GM23338 (cell line): ENCODE measurements around the gene ADGRD2. TPM values are rescaled to one million over a fixed set of nuclear protein-coding genes. Genes with fewer than 3 reads are reported as not detected.

ENCODE experiments used
- ATAC-seq: fragments of 200-7000 bp; cut with Tn5 transposase; 3 replicates; pipeline ENCODE4 v1.9.1; 2020
- DNase-seq: peaks from one replicate; pipeline ENCODE4 v3.0.0-alpha.2; 2015; ENCODE audit warnings: low spot score
- H2AFZ ChIP-seq: fragments of 200-600 bp; sonication (generic); 2 replicates; pipeline ENCODE4 v1.8.0; 2016; ENCODE audit warnings: antibody characterized with exemption, mild to moderate bottlenecking, moderate library complexity
- H3F3A ChIP-seq: fragments of 200-600 bp; sonication (generic); replicated peaks from 2 replicates; pipeline ENCODE4 v1.8.0; 2017; ENCODE audit warnings: antibody characterized with exemption, mixed run types, low read depth
- H3K27ac ChIP-seq: fragments of 200-600 bp; sonication (generic); 2 replicates; pipeline ENCODE4 v1.6.1; 2016; ENCODE audit warnings: low read depth
- H3K27me3 ChIP-seq: fragments of 200-600 bp; sonication (generic); 2 replicates; pipeline ENCODE4 v1.8.0; 2016; ENCODE audit warnings: mild to moderate bottlenecking, mixed run types, moderate library complexity; ENCODE audit not compliant: insufficient read depth
- H3K36me3 ChIP-seq: fragments of 200-600 bp; sonication (generic); 2 replicates; pipeline ENCODE4 v1.8.0; 2016; ENCODE audit warnings: mild to moderate bottlenecking; ENCODE audit not compliant: insufficient read depth
- H3K4me1 ChIP-seq: fragments of 200-600 bp; sonication (generic); 2 replicates; pipeline ENCODE4 v1.8.0; 2016; ENCODE audit warnings: mild to moderate bottlenecking, moderate library complexity; ENCODE audit not compliant: insufficient read depth
- H3K4me2 ChIP-seq: fragments of 200-600 bp; sonication (generic); 2 replicates; pipeline ENCODE4 v1.7.1; 2017; ENCODE audit warnings: mixed run types
- H3K4me3 ChIP-seq: fragments of 200-600 bp; sonication (generic); 2 replicates; pipeline ENCODE4 v1.6.1; 2016; ENCODE audit warnings: mixed run types
- H3K79me2 ChIP-seq: fragments of 200-600 bp; sonication (generic); replicated peaks from 2 replicates; pipeline ENCODE4 v1.8.0; 2017; ENCODE audit warnings: mild to moderate bottlenecking; ENCODE audit not compliant: insufficient read depth
- H3K9me2 ChIP-seq: fragments of 200-600 bp; sonication (generic); 2 replicates; pipeline ENCODE4 v1.8.0; 2017; ENCODE audit not compliant: insufficient read depth
- H4K20me1 ChIP-seq: fragments of 200-600 bp; sonication (generic); replicated peaks from 2 replicates; pipeline ENCODE4 v1.8.0; 2017; ENCODE audit warnings: mild to moderate bottlenecking; ENCODE audit not compliant: insufficient read depth
- H3K27ac Mint-ChIP-seq: 2 replicates; pipeline ENCODE4 v1.8.0; 2020; ENCODE audit warnings: inconsistent platforms, mild to moderate bottlenecking, moderate library complexity, mixed read lengths
- H3K27me3 Mint-ChIP-seq: 3 replicates; pipeline ENCODE4 v1.8.0; 2022; ENCODE audit warnings: low read depth, mild to moderate bottlenecking, moderate library complexity, mixed read lengths, inconsistent platforms; ENCODE audit not compliant: insufficient read depth, poor library complexity
- H3K36me3 Mint-ChIP-seq: 3 replicates; pipeline ENCODE4 v1.8.0; 2021; ENCODE audit warnings: low read depth, mild to moderate bottlenecking, inconsistent platforms, moderate library complexity, mixed read lengths
- H3K4me1 Mint-ChIP-seq: 3 replicates; pipeline ENCODE4 v1.8.0; 2020; ENCODE audit warnings: mild to moderate bottlenecking, inconsistent platforms, mixed read lengths
- H3K4me3 Mint-ChIP-seq: 3 replicates; pipeline ENCODE4 v1.8.0; 2021; ENCODE audit warnings: moderate library complexity, mild to moderate bottlenecking, inconsistent platforms, mixed read lengths
- H3K9me3 Mint-ChIP-seq: 3 replicates; pipeline ENCODE4 v1.8.0; 2020; ENCODE audit warnings: moderate library complexity, mild to moderate bottlenecking, inconsistent platforms, mixed read lengths
- CREB1 ChIP-seq: fragments of 250-450 bp; sonication (Bioruptor Pico); IDR thresholded peaks from 2 replicates; pipeline ENCODE4 v1.5.0; 2020; ENCODE audit warnings: low read depth, mild to moderate bottlenecking, moderate library complexity
- CTCF ChIP-seq, 2 experiments: fragments of 200-600 bp in 1 of 2; sonication (generic) in 1 of 2; conservative IDR thresholded peaks; 2 replicates each; pipeline versions ENCODE4 v1.5.1 to v1.6.1; 2016 to 2017; ENCODE audit warnings: antibody characterized with exemption in 2 of 2, low read depth in 2 of 2, mild to moderate bottlenecking in 2 of 2, moderate library complexity in 1 of 2
- EZH2 ChIP-seq: fragments of 200-600 bp; sonication (generic); IDR thresholded peaks from one replicate; pipeline ENCODE4 v1.8.0; 2017; ENCODE audit warnings: antibody characterized with exemption, mild to moderate bottlenecking, low read depth; ENCODE audit not compliant: unreplicated experiment
- EZH2phosphoT487 ChIP-seq: fragments of 200-600 bp; sonication (generic); IDR thresholded peaks from one replicate; pipeline ENCODE4 v1.8.1; 2018; ENCODE audit warnings: antibody characterized with exemption; ENCODE audit not compliant: unreplicated experiment
- JUNB ChIP-seq: IDR thresholded peaks from one replicate; pipeline ENCODE4 v1.6.1; 2016; ENCODE audit warnings: antibody characterized with exemption; ENCODE audit not compliant: unreplicated experiment
- POLR2AphosphoS5 ChIP-seq: IDR thresholded peaks from 2 replicates; pipeline ENCODE4 v1.6.1; 2016; ENCODE audit warnings: antibody characterized with exemption, low read depth
- REST ChIP-seq: IDR thresholded peaks from one replicate; pipeline ENCODE4 v1.6.1; 2018; ENCODE audit warnings: antibody characterized with exemption; ENCODE audit not compliant: unreplicated experiment
- STAT1 ChIP-seq: IDR thresholded peaks from one replicate; pipeline ENCODE4 v1.6.1; 2016; ENCODE audit warnings: antibody characterized with exemption; ENCODE audit not compliant: unreplicated experiment
- ZNF114 ChIP-seq: fragments of 250-450 bp; sonication (Bioruptor Pico); IDR thresholded peaks from 2 replicates; pipeline ENCODE4 v1.5.0; 2020; ENCODE audit warnings: mild to moderate bottlenecking, moderate library complexity
- ZNF462 ChIP-seq: fragments of 250-450 bp; sonication (Bioruptor Pico); IDR thresholded peaks from 2 replicates; pipeline ENCODE4 v1.5.0; 2020; ENCODE audit warnings: mild to moderate bottlenecking, moderate library complexity
- polyA plus RNA-seq: library from polyadenylated mRNA; unstranded; fragments of >200 nt; fragmentation: Nextera tagmentation; extraction: Ambion mirVana; gene quantifications from 2 replicates; pipeline ENCODE4 v1.2.1, GENCODE V29; 2016
- total RNA-seq: library from RNA; depleted of rRNA; stranded (reverse); fragments of >200 nt; shearing (Covaris generic); gene quantifications from 2 replicates; pipeline ENCODE4 v1.2.3, GENCODE V29; 2014

Gene ADGRD2
- total and polyA plus RNA-seq, 2 experiments from 2014 or later: 0.45 to 0.78 TPM

GRCh38 chr9:124409410-124409809, 40.8 kb upstream of the ADGRD2 start:
- Histone ChIP-seq H3K4me1 (peaks cover 5% of the 10 kb centered on the region; the same call in 1 of the 2 replicates), H3K27me3 (no peaks in the 10 kb centered on the region), H2AFZ (no peak overlapping the region), H3K79me2 (peaks cover 78% of the 10 kb centered on the region), H3K36me3 (peaks cover 61% of the 10 kb centered on the region), H3K9me2 (no peaks in the 10 kb centered on the region), H3K4me3 (no peak overlapping the region), H3K27ac (no peak overlapping the region), H3F3A (peaks cover 5% of the 10 kb centered on the region; the same call in 1 of the 2 replicates), H4K20me1 (peaks cover 40% of the 10 kb centered on the region), H3K4me2 (no peak overlapping the region)
- H3K27ac Mint-ChIP-seq: no peak overlapping the region
- ATAC-seq: no peak
- peaks cover 2% of the 10 kb centered on the region for H3K27me3 Mint-ChIP-seq
- no peak overlapping the region for H3K4me3 Mint-ChIP-seq
- DNase-seq: no peak
- TF ChIP-seq ZNF462 (CRISPR knock-in tag): no peak
- no peak for TF ChIP-seq POLR2AphosphoS5
- TF ChIP-seq REST: no peak
- TF ChIP-seq CREB1 (CRISPR knock-in tag): no peak
- TF ChIP-seq STAT1: no peak
- no peak for TF ChIP-seq EZH2
- TF ChIP-seq CTCF (conservative IDR thresholded peaks at IDR 0.05; ENCODE audit: low read depth in 2 of 2): no peak
- TF ChIP-seq ZNF114: no peak
- no peak for TF ChIP-seq EZH2phosphoT487
- no peak for TF ChIP-seq JUNB
- H3K36me3 Mint-ChIP-seq: peaks cover 86% of the 10 kb centered on the region
- no peaks in the 10 kb centered on the region for H3K9me3 Mint-ChIP-seq
- peaks cover 4% of the 10 kb centered on the region; the same call in 2 of the 3 replicates for H3K4me1 Mint-ChIP-seq
